GM12872 (cell line): ENCODE results near the gene OPTC.

ENCODE experiments used
- TF ChIP-seq, protein P1 (sequence below): IDR thresholded peaks from 3 replicates; pipeline ENCODE4 v1.5.1; 2011; ENCODE audit warnings: low read depth, mild to moderate bottlenecking, low read length, moderate library complexity; ENCODE audit not compliant: insufficient read depth

OPTC gene

DNA sequence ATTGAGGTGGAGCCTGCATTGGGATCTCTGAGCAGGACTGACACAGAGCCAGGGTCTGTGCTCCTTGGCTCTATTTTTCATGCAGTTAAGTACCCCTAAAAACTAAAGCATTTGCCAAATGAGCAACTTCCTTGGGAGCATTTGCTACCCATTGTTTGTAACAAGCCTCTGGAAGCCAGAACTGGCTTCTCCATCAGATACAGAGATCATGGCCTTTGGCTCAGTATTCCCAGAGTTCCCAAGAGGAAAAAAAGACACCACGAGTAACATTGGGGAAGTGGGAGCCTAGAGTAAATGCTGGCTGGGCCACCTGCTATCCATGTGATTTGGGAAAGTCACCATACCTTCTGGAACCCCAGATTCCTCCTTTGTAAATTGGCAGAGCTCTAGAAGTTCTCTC, 44.8 kb downstream of the OPTC start:
- TF ChIP-seq, protein P1, sequence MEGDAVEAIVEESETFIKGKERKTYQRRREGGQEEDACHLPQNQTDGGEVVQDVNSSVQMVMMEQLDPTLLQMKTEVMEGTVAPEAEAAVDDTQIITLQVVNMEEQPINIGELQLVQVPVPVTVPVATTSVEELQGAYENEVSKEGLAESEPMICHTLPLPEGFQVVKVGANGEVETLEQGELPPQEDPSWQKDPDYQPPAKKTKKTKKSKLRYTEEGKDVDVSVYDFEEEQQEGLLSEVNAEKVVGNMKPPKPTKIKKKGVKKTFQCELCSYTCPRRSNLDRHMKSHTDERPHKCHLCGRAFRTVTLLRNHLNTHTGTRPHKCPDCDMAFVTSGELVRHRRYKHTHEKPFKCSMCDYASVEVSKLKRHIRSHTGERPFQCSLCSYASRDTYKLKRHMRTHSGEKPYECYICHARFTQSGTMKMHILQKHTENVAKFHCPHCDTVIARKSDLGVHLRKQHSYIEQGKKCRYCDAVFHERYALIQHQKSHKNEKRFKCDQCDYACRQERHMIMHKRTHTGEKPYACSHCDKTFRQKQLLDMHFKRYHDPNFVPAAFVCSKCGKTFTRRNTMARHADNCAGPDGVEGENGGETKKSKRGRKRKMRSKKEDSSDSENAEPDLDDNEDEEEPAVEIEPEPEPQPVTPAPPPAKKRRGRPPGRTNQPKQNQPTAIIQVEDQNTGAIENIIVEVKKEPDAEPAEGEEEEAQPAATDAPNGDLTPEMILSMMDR = no peak

DNA sequence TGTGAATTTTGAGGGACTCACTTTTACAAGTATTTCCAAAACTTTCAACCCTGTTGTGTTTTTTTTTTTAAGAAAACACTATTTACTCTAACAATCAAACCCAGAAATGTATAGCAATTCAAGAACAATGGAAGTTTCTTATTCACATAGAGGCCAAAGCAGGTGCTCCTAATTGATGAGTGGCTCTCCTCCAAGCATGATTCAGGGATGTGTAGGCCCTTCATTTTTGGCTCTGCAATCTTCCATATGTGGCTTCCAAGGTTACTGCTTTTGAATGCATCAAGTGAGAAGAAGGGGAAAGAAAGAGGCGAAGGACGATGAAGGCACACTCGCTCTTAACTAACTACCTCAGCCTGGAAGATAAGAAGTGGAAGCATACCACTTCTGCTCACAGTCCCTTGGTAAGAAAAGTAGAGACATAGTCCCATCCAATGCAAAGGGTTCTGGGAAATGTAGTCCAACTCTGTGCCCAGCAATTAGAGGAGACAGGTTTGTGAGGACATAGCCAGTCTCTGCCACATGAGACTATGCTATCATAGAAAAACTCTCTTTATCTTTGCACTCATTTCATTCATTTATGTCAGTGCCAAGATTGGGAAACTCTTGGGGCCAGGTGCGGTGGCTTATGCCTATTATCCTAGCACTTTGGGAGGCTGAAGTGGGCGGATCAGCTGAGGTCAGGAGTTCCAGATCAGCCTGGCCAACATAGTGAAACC, 46.0 kb downstream of the OPTC start:
- TF ChIP-seq, protein P1 = no peak

DNA sequence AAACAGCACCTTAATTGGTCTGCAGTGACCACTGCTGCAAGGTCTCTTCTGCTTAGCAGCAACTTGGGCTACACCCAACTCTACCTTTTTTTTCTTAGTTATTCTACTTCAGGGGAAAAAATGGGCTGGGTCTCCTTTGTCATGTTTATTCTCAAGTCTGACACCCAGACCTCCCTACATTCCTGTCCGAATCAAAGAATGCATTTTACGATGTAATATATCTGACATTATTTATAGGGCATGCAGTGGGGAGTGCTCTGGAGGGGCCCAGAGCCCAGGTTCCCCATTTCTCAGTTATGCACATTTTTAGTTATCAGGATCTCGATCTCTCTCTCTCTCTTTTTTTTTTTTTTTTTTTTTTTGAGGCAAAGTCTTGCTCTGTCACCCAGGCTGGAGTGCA, 50.5 kb downstream of the OPTC start:
- TF ChIP-seq, protein P1 = no peak

DNA sequence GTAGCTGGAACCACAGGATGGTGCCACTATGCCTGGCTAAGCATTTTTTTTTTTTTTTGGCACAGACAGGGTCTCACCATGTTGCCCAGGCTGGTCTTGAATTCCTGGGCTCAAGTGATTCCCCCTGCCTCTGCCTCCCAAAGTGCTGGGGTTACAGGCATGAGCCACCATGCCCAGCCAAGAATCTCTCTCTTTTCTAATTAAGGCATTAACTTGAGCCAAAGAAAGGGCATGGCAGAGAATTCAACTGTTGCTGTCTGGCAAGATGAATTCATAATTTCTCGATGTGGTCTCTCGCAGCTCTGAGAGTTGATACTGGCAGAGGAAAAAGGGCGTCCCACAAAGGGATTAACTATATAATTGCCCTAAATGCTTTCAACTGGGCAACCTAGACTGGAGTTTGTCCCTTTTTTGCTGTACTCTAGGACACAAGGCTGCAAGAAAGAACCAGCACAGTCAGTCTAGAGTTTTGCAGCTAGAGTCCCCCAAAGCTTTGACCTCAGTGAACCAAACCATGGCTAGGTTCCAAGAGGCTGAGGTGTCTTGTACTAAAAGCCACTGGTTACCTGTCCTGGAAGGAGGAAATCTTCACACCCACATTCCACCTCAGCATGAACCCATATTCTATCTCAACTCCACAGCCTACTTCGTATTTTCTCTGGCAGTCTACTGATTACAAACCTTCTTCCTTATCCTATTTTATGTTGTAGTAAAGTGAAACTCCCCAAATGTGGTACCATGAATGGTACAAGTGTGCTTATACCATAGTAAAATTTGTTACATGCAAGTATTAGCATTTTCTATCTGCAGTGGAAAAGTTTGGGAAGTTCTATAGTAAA, 51.2 kb downstream of the OPTC start:
- TF ChIP-seq, protein P1 = no peak

DNA sequence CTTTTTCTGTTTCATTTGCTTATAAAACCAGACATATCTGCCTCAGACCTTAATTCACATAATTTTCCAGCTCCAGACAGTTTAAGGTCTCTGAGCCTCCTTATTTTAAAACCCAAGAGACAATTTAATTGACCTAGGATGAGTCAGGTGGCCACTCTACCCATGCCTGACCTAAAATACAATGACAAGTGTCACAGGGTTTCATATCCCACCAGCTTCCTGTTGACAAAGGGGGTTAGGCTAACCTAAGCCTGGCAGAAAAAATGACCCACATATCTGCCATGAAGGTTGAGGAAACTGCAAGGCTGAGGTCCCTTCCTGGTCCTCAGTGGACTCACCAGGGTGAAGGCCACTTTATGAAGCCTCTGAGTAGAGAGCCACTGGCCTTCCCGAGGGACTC, 52.3 kb downstream of the OPTC start:
- TF ChIP-seq, protein P1 = no peak

DNA sequence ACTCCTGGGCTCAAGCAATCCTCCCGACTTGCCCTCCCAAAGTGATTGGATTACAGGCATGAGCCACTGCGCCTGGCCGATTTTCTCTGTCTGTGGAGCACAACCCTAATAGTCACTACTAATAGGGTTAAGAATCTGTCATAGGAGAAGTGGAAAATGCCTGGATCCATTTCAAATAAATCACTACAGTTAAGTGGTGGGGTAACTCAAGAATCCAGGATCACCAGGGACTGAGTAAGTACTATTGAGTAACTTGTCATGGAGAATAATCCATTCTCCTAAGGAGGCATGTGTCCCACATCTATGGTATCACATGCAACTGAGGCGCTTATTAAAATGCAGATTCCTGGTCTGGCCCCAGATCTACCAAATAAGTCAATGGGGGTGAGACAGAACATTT, 53.2 kb downstream of the OPTC start:
- TF ChIP-seq, protein P1 = no peak

DNA sequence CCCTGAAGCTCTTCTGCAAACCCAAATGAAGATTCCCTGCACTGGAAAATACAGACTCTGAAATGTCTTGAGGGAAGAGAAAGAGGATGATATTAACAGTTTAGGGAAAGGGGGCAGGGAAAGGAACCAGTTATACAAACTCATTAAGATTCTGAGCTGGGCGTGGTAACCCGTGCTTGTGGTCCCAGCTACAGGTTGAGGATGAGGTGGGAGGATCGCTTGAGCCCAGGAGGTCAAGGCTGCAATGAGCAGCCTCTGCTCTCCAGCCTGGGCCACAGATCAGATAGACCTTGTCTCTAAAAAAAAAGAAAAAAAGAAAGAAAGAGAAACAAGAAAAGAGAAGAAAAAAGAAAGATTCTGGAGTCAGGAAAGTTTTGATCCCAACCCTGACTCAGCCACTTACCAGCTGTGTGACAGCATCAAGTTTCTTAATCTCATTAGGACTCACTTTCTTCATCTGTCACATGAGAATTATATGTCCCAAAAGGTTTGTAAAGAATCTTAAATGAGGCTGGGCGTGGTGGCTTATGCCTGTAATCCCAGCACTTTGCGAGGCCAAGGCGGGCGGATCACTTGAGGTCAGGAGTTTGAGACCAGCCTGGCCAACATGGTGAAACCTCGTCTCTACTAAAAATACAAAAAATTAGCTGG, 53.9 kb downstream of the OPTC start:
- TF ChIP-seq, protein P1 = no peak
